Mesodermal cell (in vitro differentiated cells): Measurements from ENCODE around the gene PHF1.
"Not testable (repeated sequence)": the region's sequence is repeated elsewhere in the genome, so short reads cannot be mapped to it uniquely, and the experiment has no call there.

Experiments
- H3K27ac ChIP-seq: 2 replicates; pipeline ENCODE4 v1.7.0; 2013; ENCODE audit warnings: mild to moderate bottlenecking, low read depth, low read length, moderate library complexity; ENCODE audit not compliant: severe bottlenecking
- H3K36me3 ChIP-seq: 2 replicates; pipeline ENCODE4 v1.7.1; 2013; ENCODE audit warnings: mild to moderate bottlenecking, low read length, moderate library complexity; ENCODE audit not compliant: control insufficient read depth, insufficient read depth
- H3K4me1 ChIP-seq: one replicate; pipeline ENCODE4 v1.7.1; 2013; ENCODE audit warnings: mild to moderate bottlenecking, low read length; ENCODE audit not compliant: insufficient read depth, control insufficient read depth, poor library complexity, severe bottlenecking
- H3K4me3 ChIP-seq: 2 replicates; pipeline ENCODE4 v1.7.0; 2013; ENCODE audit warnings: low read length, control low read depth, mild to moderate bottlenecking; ENCODE audit not compliant: insufficient read depth, poor library complexity, severe bottlenecking; ENCODE audit errors: extremely low read depth
- H3K9me3 ChIP-seq: 2 replicates; pipeline ENCODE4 v1.7.1; 2013; ENCODE audit warnings: mild to moderate bottlenecking, low read length, moderate library complexity; ENCODE audit not compliant: control insufficient read depth
- WGBS, 2 experiments: methylation state at CpG; one replicate each; pipeline ENCODE4 v1.1.5; 2013; ENCODE audit warnings: missing lambda C conversion rate in 2 of 2; ENCODE audit not compliant: insufficient coverage in 2 of 2; 5-methylcytosine and 5-hydroxymethylcytosine counted together

PHF1 gene

GRCh38 chr6:33375143-33375671 is 35.6 kb upstream of the PHF1 start:
- no peak overlapping the region for H3K27ac ChIP-seq
- WGBS, 2 experiments, result 87 to 96% methylated on average over 9 of the region's 9 CpGs
- no peaks in the 10 kb centered on the region for H3K4me1 ChIP-seq
- H3K9me3 ChIP-seq, result no peaks in the 10 kb centered on the region
- H3K36me3 ChIP-seq, result no peaks in the 10 kb centered on the region
- H3K4me3 ChIP-seq, result no peak overlapping the region

- H3K9me3 ChIP-seq, result no peaks in the 10 kb centered on the region
- WGBS, 2 experiments, result 100% methylated on average over 1 of the region's 4 CpGs
- H3K4me1 ChIP-seq, result no peaks in the 10 kb centered on the region
- no peak overlapping the region for H3K27ac ChIP-seq
- H3K4me3 ChIP-seq, result no peak overlapping the region
- no peaks in the 10 kb centered on the region for H3K36me3 ChIP-seq
These were observed 33.6 kb upstream of the PHF1 start for GRCh38 chr6:33377171-33377570.

DNA sequence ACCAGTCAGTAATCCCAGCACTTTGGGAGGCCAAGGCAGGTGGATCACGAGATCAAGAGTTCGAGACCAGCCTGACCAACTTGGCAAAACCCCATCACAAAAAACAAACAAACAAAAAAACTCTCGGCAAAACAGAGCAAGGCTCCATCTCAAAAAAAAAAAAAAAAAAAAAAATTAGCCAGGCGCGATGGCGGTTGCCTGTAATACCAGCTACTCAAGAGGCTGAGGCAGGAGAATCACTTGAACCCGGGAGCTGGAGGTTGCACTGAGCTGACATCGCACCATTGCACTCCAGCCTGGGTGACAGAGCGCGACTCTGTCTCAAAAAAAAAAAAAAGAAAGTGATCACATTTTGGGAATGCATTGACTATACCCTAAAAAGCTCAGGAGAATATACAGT is 31.6 kb upstream of the PHF1 start:
- H3K4me3 ChIP-seq, H3K36me3 ChIP-seq, H3K9me3 ChIP-seq, H3K4me1 ChIP-seq, H3K27ac ChIP-seq: not testable (repeated sequence)
- WGBS, 2 experiments, result 95 to 99% methylated on average over 5 of the region's 10 CpGs

- Histone ChIP-seq H3K36me3 (no peaks in the 10 kb centered on the region), H3K4me3 (no peak overlapping the region), H3K4me1 (no peaks in the 10 kb centered on the region), H3K9me3 (no peaks in the 10 kb centered on the region), H3K27ac (no peak overlapping the region)
- WGBS, 2 experiments, result 65 to 90% methylated on average over 2 of the region's 2 CpGs
These were observed 30.4 kb upstream of the PHF1 start for GRCh38 chr6:33380272-33380981.

- no peak overlapping the region for H3K4me3 ChIP-seq
- no peaks in the 10 kb centered on the region for H3K4me1 ChIP-seq
- no peak overlapping the region for H3K27ac ChIP-seq
- no peaks in the 10 kb centered on the region for H3K36me3 ChIP-seq
- no peaks in the 10 kb centered on the region for H3K9me3 ChIP-seq
- 87 to 94% methylated on average over 8 of the region's 10 CpGs for WGBS, 2 experiments
These were observed 27.2 kb upstream of the PHF1 start for GRCh38 chr6:33383427-33384185.

- H3K27ac ChIP-seq, result no peak overlapping the region
- H3K9me3 ChIP-seq, result no peaks in the 10 kb centered on the region
- H3K4me1 ChIP-seq, result no peaks in the 10 kb centered on the region
- 28 to 38% methylated on average over 2 to 3 of the region's 4 CpGs for WGBS, 2 experiments
- H3K4me3 ChIP-seq, result no peak overlapping the region
- H3K36me3 ChIP-seq, result no peaks in the 10 kb centered on the region
These were observed 26.2 kb upstream of the PHF1 start for GRCh38 chr6:33384581-33385020.

GRCh38 chr6:33390173-33390572 is 20.6 kb upstream of the PHF1 start:
- no peak overlapping the region for H3K27ac ChIP-seq
- WGBS, 2 experiments, result 100% methylated on average over 2 of the region's 2 CpGs; no CpG with 5 or more reads in 1 of the 2 experiments

GRCh38 chr6:33390767-33391277 is 20.0 kb upstream of the PHF1 start:
- H3K9me3 ChIP-seq, result no peaks in the 10 kb centered on the region
- H3K36me3 ChIP-seq, result peaks cover 9% of the 10 kb centered on the region
- H3K27ac ChIP-seq, result peak overlapping the region; percentile 85
- WGBS, 2 experiments, result 81 to 92% methylated on average over 4 to 8 of the region's 9 CpGs
- peaks cover 15% of the 10 kb centered on the region for H3K4me1 ChIP-seq
- peak overlapping the region; percentile 98 for H3K4me3 ChIP-seq

More at GRCh38 chr6:33390173-33390572, 20.6 kb upstream of the PHF1 start:
- peaks cover 8% of the 10 kb centered on the region for H3K36me3 ChIP-seq
- H3K9me3 ChIP-seq, result no peaks in the 10 kb centered on the region
- peaks cover 15% of the 10 kb centered on the region for H3K4me1 ChIP-seq
- no peak overlapping the region for H3K4me3 ChIP-seq

DNA sequence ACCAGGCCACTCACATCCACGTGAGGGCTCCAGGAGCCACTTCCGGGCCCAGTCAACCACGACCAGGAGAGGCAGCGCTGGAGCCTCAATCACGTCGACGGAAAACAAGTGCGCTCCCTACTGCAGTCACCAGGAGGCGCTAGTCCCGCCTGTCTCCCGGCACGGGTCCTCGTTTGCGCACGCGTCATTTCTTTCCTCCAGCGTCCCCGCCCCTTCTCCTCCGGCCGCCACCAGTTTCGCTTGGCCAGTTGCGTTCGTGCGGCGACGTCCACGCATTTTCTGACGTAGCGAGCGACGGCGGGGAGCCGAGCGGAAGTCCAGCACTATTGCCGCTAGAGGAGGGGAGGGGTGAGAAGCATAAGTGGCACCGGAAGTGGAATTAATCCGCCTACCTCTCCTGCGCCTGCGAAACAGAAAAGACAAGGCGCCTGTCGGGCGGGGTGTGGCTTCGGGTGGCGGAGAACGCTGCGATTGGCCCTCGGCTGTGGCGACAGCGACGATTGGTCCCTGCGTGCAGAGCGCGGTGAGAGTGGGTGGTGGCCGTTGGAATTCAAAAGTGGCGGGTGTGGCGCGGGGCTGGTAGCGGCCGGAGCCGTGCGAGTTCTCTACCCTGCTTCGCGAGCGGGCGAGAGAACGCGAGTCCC is 19.4 kb upstream of the PHF1 start, which contains the start of gene KIFC1:
KIFC1 (plus strand) TSS at position 546 of the 644 bp plus-strand sequence. CDS start 163 bp downstream, outside the sequence.
- Histone ChIP-seq H3K4me3 (peak within 1 kb of the TSS; percentile 98), H3K4me1 (peaks cover 15% of the 10 kb centered on the region), H3K36me3 (peaks cover 15% of the 10 kb centered on the region), H3K27ac (peak within 1 kb of the TSS; percentile 85), H3K9me3 (no peaks in the 10 kb centered on the region)
- 0% methylated on average over 39 to 49 of the region's 67 CpGs for WGBS, 2 experiments

GRCh38 chr6:33391922-33392594 is 18.8 kb upstream of the PHF1 start:
- WGBS, 2 experiments, result 0% methylated on average over 8 to 26 of the region's 31 CpGs
- Histone ChIP-seq H3K27ac (peak overlapping the region; percentile 85), H3K36me3 (peaks cover 17% of the 10 kb centered on the region), H3K4me1 (peaks cover 15% of the 10 kb centered on the region), H3K9me3 (no peaks in the 10 kb centered on the region), H3K4me3 (peak overlapping the region; percentile 98)
